ENCODE data around the gene S100A2. TPM values are rescaled to one million over a fixed set of nuclear protein-coding genes. Genes with fewer than 3 reads are reported as not detected.

S100A2 gene
- total and polyA plus RNA-seq, 2 experiments from 2014 or later, result 0.66 to 0.89 TPM

DNA sequence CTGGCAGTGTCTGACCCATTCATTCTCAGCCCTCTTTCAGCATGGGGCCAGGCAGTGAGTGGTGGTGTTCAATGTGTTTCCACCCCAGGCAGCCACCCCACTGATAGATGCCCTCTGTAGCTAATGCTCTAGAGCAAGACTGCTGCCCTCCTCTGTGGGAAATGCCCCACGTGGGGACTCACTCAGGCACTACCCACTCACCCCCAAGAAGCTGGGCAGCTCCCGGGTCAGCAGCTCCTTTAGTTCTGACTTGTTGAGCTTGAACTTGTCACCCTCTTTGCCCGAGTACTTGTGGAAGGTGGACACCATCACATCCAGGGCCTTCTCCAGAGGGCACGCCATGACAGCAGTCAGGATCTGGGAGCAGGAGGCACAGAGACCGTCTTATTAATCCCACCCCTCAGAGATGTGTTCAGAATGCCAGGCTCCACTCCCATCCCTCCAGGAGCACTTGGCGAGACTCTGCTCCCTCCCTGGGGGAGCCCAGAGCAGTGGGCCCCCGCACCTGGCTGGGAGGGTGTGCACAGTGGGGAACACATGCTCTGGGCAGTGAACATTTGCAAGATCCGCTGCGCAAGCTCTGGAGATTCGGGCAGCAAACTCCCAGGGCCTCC lies 21.1 kb downstream of the S100A2 start:
- peak overlapping the region; percentile 72 for H3K4me2 ChIP-seq
- peaks cover 19% of the 10 kb centered on the region for H3K27me3 Mint-ChIP-seq (ENCODE audit: insufficient read depth, low read depth, poor library complexity)
- peaks cover 18% of the 10 kb centered on the region for H3K4me1 ChIP-seq (ENCODE audit: insufficient read depth)
- DNase-seq (ENCODE audit: low spot score) (no peak), ATAC-seq (peak; percentile 3; the same call in 1 of the 3 replicates)
- no peaks in the 10 kb centered on the region for H4K20me1 ChIP-seq (replicated peaks; ENCODE audit: insufficient read depth)
- H3K79me2 ChIP-seq (replicated peaks; ENCODE audit: insufficient read depth), result no peaks in the 10 kb centered on the region
- H3K4me3 ChIP-seq, result peak overlapping the region; percentile 27; the same call in 1 of the 2 replicates
- no peaks in the 10 kb centered on the region for H3K36me3 Mint-ChIP-seq (ENCODE audit: low read depth)
- no peak overlapping the region; the same call in 1 of the 2 replicates for H3K27ac Mint-ChIP-seq
- no peaks in the 10 kb centered on the region for H3K36me3 ChIP-seq (ENCODE audit: insufficient read depth)
- TF ChIP-seq STAT1 (IDR thresholded peaks at IDR 0.05; ENCODE audit: unreplicated experiment), result no peak
- no peak for TF ChIP-seq ZNF114 (CRISPR knock-in tag; IDR thresholded peaks at IDR 0.05)
- TF ChIP-seq, protein P1, sequence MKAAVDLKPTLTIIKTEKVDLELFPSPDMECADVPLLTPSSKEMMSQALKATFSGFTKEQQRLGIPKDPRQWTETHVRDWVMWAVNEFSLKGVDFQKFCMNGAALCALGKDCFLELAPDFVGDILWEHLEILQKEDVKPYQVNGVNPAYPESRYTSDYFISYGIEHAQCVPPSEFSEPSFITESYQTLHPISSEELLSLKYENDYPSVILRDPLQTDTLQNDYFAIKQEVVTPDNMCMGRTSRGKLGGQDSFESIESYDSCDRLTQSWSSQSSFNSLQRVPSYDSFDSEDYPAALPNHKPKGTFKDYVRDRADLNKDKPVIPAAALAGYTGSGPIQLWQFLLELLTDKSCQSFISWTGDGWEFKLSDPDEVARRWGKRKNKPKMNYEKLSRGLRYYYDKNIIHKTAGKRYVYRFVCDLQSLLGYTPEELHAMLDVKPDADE (IDR thresholded peaks at IDR 0.05), result no peak
- TF ChIP-seq, protein P2, sequence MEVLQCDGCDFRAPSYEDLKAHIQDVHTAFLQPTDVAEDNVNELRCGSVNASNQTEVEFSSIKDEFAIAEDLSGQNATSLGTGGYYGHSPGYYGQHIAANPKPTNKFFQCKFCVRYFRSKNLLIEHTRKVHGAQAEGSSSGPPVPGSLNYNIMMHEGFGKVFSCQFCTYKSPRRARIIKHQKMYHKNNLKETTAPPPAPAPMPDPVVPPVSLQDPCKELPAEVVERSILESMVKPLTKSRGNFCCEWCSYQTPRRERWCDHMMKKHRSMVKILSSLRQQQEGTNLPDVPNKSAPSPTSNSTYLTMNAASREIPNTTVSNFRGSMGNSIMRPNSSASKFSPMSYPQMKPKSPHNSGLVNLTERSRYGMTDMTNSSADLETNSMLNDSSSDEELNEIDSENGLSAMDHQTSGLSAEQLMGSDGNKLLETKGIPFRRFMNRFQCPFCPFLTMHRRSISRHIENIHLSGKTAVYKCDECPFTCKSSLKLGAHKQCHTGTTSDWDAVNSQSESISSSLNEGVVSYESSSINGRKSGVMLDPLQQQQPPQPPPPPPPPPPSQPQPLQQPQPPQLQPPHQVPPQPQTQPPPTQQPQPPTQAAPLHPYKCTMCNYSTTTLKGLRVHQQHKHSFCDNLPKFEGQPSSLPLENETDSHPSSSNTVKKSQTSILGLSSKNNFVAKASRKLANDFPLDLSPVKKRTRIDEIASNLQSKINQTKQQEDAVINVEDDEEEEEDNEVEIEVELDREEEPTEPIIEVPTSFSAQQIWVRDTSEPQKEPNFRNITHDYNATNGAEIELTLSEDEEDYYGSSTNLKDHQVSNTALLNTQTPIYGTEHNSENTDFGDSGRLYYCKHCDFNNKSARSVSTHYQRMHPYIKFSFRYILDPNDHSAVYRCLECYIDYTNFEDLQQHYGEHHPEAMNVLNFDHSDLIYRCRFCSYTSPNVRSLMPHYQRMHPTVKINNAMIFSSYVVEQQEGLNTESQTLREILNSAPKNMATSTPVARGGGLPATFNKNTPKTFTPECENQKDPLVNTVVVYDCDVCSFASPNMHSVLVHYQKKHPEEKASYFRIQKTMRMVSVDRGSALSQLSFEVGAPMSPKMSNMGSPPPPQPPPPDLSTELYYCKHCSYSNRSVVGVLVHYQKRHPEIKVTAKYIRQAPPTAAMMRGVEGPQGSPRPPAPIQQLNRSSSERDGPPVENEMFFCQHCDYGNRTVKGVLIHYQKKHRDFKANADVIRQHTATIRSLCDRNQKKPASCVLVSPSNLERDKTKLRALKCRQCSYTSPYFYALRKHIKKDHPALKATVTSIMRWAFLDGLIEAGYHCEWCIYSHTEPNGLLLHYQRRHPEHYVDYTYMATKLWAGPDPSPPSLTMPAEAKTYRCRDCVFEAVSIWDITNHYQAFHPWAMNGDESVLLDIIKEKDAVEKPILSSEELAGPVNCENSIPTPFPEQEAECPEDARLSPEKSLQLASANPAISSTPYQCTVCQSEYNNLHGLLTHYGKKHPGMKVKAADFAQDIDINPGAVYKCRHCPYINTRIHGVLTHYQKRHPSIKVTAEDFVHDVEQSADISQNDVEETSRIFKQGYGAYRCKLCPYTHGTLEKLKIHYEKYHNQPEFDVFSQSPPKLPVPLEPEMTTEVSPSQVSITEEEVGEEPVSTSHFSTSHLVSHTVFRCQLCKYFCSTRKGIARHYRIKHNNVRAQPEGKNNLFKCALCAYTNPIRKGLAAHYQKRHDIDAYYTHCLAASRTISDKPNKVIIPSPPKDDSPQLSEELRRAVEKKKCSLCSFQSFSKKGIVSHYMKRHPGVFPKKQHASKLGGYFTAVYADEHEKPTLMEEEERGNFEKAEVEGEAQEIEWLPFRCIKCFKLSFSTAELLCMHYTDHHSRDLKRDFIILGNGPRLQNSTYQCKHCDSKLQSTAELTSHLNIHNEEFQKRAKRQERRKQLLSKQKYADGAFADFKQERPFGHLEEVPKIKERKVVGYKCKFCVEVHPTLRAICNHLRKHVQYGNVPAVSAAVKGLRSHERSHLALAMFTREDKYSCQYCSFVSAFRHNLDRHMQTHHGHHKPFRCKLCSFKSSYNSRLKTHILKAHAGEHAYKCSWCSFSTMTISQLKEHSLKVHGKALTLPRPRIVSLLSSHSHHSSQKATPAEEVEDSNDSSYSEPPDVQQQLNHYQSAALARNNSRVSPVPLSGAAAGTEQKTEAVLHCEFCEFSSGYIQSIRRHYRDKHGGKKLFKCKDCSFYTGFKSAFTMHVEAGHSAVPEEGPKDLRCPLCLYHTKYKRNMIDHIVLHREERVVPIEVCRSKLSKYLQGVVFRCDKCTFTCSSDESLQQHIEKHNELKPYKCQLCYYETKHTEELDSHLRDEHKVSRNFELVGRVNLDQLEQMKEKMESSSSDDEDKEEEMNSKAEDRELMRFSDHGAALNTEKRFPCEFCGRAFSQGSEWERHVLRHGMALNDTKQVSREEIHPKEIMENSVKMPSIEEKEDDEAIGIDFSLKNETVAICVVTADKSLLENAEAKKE (CRISPR knock-in tag; IDR thresholded peaks at IDR 0.05), result no peak
- no peak for TF ChIP-seq ZNF331 (CRISPR knock-in tag; IDR thresholded peaks at IDR 0.05; ENCODE audit: low read depth)
- TF ChIP-seq NANOG (IDR thresholded peaks at IDR 0.05; ENCODE audit: borderline replicate concordance), result no peak
- no peak for TF ChIP-seq JUNB (IDR thresholded peaks at IDR 0.05; ENCODE audit: unreplicated experiment)
- H3K27ac ChIP-seq (ENCODE audit: low read depth), result no peak overlapping the region
- no peak overlapping the region for H2AFZ ChIP-seq
- H3K4me1 Mint-ChIP-seq, result peaks cover 49% of the 10 kb centered on the region
- H3K27me3 ChIP-seq (ENCODE audit: insufficient read depth), result no peaks in the 10 kb centered on the region
- peaks cover 6% of the 10 kb centered on the region; the same call in 1 of the 2 replicates for H3K9me2 ChIP-seq (ENCODE audit: insufficient read depth)
- no peaks in the 10 kb centered on the region for H3F3A ChIP-seq (replicated peaks; ENCODE audit: low read depth)
- no peaks in the 10 kb centered on the region; the same call in 2 of the 3 replicates for H3K9me3 Mint-ChIP-seq
- peak overlapping the region; percentile 41; the same call in 2 of the 3 replicates for H3K4me3 Mint-ChIP-seq

Measured in GM23338 (cell line).